ENCODE measurements around the gene GATB.

GATB gene, protein sequence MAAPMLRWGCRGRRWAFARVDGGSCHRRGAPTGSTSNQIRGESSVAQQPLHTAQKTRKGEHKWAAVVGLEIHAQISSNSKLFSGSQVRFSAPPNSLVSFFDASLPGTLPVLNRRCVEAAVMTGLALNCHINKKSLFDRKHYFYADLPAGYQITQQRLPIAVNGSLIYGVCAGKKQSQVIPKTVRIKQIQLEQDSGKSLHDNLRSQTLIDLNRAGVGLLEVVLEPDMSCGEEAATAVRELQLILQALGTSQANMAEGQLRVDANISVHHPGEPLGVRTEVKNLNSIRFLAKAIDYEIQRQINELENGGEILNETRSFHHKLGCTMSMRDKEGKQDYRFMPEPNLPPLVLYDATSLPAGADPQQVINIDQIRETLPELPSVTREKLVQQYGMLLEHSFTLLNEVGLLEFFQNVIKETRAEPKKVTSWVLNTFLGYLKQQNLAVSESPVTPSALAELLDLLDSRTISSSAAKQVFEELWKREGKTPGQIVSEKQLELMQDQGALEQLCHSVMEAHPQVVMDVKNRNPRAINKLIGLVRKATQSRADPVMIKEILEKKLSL

DNA sequence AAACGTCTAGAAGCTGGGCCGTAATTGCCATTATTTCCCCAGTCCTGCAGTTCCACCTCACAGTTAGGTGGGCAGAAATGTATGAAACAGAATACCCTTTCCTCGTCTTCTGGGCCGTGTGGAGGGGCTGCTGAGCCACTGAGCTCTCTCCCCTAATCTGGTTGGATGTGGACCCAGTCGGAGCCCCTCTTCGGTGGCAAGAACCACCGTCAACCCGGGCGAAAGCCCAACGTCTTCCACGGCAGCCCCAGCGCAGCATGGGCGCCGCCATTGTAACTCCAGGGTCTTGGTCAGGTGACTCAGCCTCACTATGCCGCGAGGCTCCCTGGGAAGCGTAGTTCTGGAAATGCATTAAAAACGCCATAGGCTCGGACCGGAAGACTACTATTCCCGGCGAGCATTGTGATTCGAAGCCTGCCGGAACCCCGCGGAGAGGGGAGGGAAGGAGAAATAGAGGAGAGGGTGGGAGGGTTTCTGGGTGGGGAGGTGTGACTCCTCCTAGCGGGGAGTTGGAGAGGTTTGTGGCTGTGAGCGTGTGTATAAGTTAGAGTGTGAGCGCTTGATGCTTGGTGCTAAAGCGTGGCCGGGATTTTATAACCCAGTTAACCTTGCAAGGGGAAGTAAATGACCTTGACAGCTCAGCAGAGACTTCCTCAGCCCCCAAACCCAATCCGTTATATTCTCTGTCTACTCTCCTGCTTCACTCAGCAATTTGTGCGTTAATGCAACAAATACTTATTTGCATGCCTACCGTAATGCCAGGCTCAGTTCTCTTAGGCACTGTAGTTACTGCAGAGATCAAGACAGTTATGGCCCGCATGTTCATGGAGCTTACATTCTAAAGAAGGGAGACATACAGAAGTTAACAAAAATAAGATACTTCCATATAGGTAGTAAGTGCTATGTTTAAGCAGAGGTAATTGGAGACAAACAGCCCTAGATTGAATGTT lies at the start of gene GATB:
Gene GATB (minus strand): TSS at position 296 of the 950 bp plus-strand sequence. CDS start 25 bp downstream, at position 271.
- DNase-seq: peak; percentile 98

DNA sequence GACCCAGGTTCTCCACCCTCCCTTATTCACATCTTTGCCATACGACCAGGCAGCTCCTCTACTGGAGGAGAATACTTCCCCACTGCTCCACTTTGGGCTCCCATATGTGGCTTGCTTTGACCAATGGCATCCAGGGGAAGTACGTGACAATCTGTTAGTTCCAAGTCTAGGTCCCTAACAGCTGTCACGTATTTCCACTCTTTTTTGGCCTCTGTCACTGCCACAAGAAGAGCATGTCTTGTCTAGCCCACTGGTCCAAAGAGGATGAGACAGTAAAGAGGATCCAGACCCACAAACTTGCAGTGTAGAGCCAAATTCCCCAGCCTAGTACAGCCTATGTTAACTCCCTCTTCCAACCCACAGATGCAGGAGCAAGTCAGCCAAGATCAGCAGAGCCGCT lies 49.7 kb upstream of the GATB start:
- no peak for DNase-seq

DNA sequence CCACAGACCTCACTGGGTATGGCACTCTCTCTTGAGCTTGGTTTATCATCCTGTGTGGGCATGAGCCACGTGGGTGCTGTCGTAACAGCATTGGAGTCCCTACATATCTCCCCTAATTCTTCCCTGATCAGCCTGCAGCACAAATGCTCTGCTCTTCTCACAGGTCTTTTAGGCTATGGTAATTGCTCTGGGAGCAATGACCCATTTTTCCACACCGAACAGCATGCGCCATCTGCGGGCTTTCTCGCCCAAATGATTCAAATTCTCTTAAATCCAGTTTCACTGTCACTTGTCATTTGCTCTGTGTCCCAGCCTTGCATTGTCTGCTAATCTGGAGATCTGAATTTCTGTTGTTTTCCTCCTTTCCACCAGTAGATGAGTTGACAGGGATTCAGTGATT lies 48.9 kb upstream of the GATB start:
- no peak for DNase-seq

DNA sequence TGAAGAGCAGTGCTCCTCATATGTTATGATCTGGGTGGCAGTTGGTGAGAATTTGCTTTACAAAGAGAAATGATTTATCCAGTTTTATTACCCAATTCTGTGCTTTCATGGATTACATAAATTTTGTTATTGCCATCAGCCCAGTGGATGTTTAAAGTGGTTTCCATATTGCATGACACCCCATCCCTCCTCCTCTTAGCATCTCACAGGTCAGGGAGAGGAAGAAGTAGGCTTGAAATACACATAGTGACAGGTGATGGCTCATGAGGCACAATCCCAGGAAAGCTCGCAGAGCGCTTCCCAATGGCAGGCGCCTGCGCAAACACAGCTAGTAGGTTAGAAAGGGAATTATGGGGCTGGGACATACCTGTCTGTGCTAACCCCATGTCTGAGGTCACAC lies 47.7 kb upstream of the GATB start:
- DNase-seq: no peak

DNA sequence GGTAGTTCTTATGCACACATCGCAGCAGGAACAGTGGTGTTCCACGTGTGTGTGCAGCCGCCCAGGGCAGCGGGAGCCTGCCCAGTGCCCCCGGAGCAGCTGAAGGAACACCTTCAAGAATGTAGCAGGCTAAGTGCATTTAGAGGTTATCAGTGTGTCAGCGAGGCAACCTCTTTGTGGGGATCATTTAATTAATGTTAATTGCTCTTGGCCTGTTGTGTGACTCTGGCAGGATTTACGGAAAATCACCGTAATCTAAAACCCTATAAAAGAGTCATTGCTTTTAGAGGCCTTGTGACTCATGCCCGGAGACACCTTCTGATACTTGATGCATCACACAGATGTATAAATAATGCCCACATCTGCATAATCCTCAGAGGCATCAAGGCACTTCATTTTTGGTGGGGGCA lies 47.3 kb upstream of the GATB start:
- no peak for DNase-seq

DNA sequence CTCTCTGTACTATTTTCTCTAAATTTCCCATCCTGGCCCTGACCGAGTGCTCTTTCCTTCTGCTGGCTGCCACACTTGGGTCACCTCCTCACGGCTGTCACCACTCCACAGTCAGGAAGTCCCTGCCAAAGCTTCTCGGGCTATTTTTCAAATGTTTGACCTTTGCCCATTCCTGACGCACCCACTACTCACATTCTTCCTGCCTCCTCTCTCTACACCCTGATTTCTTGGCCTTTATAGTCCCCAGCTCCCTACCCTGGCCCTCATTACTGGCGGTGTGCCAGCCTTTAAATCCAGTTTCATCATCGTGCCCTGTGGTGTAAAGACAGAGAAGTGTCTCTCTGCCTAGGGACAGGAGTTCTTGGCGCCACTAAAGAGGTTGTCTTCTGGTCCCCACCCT lies 46.4 kb upstream of the GATB start:
- DNase-seq: no peak

DNA sequence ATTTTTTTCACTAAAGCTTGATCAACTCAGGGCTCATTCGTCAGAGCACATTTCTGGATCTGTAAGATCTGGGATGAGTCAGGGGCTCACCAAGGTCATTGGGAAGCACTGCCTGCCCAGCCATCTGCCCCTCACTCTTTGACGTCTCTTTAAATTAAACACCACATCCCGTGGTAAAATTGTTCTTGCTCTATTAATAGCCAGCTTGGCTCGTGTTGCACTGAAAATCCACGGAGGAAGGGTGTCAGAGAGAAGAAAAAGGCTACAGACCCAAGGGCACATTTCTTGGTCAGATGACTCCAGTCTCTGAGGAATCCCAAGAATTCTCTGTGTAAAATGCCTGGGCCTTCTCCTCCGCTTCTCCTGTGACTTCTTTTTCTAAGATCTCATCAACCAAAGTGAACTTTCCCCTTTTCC lies 45.7 kb upstream of the GATB start:
- peak; percentile 79 for DNase-seq

DNA sequence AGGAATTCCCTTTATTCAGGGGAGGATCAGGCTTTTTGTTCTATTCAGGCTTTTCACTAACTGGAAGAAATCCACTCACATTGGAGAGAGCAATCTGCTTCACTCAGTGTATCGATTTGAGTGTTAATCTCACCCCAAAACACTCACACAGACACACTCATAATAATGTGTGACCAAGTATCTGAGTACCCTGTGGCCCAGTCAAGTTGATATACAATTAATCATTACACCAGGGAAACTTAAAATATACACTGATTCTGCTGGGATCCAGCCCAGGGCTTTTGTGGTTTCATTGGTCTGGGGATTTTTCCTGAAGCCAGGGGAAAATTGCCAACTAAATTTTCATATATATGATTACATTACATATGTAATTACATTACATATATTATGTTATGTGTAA lies 44.0 kb upstream of the GATB start:
- peak; percentile 57 for DNase-seq

DNA sequence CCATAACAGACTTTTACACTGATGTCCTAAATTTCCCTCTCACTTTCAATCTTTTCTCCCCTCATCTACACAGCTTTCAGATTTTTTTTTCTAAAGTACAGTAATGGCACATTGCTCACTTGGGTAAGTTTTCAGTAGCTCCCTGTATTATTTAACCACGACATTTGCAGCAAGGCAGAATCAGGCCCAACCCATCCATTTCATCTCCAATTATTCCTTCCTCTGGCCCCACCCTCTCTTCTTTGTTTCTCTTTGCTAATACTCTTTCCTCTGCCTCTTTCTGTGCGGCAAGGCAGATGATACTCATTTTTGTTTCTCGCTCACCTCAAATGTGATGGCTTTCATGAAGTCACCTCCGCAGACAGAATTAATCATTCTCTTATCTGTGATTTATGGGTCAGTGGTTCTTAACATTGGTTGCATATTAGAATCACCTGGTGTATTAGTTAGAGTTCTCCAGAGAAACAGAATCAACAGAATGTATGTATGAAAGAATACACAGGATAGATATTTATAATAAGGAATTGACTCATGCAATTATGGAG lies 43.4 kb upstream of the GATB start:
- DNase-seq: no peak

DNA sequence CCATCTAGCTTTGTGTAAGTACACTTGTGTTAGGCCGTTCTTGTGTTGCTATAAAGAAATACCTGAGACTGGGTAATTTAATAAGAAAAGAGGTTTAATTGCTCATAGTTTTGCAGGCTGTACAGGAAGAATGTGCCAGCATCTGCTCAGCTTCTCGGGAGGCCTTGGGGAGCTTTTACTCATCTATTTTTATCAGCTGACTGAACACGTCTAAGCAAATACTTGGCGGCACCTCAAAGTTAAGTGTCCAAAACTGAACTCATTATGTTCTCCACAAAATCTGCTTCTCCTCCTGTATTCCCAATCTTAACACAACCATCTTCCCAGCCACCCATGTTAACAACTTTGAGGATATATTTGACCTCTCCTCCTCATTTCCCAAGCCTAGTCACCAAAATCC lies 42.4 kb upstream of the GATB start:
- peak; percentile 7 for DNase-seq

DNA sequence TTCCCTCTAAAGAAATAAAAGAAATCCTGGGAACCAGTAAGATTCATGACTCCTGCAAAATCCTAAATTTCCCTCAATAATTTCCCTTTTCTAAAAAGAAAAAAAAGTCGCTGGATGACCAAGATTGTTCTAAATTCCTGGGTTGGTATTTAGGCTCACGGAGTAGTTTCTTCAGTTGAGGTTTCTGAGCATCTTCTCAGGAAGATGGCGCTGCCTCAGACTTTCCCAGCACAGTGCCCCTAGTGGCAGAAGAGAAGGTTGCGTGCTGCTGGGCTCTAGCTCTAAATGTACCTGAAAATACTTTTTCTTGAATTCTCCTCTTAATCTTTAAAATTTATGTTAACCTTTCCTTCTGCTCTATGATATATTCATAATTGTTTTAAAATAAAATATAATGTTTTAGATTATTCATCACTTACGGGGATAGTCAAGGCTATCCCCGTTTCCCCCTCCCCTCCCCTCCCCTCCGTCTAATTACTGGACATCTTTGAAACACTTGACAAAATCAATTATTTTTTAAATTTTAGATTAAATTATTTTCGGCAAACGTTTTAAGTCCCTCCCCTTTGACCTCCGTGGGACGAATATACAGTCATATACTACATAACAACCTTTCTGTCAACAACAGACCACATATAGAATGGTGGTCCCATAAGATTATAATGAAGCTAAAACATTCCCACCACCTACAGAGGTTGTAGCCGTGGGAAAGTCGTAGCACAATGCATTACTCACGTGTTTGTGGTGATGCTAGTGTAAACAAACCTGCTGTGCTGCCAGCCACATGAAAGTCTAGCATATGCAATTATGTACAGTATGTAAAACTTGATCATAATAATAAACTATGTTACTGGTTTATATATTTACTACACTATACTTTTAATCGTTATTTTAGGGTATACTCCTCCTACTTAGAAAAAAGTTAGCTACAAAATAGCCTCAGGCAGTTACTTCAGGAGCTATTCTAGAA lies 41.0 kb upstream of the GATB start:
- peak; percentile 11 for DNase-seq

DNA sequence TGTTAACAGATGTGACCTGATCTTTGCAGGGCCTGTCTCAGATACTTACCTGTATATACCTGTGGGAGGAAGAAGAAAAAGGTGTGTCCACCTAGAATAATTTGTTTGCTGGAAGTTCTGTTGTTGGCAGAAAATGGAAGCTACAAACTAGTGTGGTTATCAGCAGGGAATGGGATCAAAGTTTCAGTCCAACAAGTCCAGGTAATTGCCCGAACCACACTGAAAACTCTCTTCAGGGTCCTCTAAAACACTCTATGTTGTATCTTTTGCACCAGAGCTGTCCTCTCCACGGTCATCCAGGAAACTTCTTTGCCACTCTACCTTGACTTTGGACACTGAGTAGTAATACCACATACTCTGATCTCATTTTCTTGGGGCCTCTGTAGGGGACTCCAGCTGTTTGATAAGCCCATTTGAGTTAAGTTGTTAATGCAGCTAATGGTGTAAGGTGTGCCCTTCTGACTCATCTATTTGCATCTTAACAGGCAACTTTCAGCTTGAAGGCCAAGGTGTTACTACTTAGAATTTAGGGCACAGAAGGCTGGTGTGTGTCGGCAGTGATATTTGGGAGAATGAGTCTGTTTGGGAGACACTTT lies 38.7 kb upstream of the GATB start:
- DNase-seq: no peak

DNA sequence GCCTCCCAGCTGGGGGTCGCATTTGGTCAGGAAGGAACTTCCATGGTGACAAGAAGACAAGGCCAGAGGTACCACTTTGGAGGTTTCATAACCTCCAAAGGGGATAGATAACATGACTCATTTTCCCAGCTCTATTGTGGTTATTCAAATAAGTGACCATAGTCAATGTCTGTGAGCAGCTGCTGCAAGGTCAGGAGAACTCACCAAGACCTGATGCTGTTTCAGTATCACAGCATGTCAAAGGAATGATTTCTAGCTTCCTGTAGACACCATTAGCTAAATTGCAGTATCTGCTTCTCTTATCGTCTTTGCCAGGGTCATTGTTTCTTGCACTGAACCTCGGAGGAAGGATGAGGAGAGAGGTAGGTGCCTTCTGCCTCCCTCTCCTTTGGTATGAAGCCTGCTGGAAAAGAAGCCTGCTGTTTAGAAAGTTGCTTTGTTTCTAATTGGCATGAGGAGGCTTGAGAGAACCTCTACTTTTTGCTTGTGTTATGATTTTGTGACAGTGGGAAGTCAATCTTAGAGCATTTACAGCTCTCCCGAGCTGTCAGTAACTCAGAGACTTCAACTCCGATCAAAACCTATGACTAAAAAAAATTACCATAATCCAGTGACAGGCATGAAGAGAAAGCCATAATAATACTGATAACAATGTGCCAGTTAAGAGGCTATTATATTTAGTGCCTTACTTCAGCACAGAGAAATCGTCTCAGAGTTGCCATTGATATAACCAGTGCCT lies 38.0 kb upstream of the GATB start:
- no peak for DNase-seq

DNA sequence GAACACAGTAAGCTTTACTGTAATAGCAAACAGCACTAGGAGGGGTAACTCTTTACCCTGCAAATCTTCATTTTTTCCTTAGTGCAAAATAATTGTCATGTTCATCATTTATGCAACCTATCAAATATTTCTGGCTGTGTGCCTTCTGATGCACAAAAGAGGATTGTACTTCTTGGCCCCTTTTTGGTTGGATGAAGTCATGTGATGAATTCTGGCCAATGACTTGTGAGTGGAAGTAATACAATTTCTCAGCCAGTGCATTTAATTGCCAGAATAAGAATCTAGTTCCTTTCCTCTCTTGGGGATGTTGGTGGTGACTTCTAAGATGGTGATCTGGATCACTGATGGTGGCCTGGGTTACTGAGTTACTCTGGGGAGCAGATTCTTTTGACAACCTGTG lies 37.0 kb upstream of the GATB start:
- DNase-seq: no peak

DNA sequence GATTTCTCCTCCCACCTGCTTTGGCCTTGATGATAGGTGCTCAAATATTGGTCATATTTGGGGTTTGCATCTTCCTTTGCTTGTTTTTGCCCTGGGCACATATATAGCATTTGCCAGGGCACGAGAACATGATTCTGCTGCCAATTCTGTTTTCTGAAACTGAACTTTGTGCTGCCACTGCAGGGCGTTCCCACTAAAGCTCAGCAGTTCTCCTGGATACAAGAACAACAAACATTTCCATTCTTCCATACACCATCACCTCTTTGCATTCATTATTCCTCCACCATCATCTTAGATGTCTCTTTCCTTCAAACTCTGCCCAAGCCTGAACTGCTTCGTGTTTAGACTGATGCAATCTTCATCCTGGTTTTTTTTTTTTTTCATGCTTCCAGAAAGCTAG lies 36.3 kb upstream of the GATB start:
- no peak for DNase-seq

DNA sequence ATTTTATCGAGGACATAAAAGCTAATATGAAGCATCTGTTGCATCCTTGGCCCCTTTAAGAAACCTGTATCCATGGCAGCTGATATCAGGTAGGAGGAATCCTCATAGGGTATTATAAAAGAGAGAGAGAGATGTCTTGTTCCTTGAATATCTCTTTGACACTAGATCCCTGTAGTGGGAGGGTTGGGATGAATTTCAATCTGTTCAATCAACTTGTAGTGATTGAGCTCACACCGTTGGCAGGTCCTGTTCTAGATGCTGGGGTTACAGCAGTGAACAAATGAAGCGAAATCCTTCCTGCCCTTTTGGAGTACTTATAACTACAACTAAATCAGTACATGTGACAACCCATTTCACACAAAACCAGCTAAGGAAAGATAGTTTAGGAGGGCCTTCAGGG lies 35.3 kb upstream of the GATB start:
- no peak for DNase-seq

DNA sequence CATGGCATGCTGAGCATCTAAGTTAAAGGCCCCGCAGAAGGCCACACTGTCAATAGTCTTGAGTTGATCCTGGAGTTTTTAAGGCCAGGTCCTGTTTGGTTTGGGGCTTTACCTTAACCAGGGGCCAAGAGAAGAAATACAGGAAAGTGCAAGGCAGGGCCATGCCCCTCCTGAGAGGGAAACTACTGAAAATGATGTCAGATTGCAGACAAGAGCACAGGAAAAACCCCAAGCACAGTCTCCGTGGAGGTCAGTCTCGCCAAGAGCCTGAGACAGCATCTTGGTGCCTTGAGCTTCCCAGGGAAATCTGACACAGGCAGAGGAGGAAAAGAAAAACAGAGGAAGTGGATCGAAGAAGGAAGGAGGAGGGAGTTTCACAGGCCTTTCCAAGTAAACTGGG lies 32.2 kb upstream of the GATB start:
- DNase-seq: no peak

DNA sequence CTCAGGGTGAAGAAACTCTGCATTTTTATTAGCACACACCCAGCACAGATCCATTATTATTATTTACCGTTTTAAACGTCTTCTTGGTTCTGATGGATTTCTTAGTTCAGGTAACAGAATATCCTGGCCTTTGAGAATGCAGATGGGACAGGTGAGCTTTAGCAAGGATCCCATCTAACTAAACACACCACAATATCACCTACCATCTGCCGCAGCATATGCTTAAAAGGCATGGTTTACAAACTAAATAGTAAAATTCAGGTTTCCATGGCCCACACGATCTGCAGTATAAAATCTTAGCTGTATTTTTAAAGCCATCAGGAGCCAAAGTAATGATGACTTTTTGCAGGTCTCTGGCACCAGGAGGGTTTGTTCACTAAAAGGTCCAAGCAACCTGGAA lies 31.7 kb upstream of the GATB start:
- DNase-seq: no peak

DNA sequence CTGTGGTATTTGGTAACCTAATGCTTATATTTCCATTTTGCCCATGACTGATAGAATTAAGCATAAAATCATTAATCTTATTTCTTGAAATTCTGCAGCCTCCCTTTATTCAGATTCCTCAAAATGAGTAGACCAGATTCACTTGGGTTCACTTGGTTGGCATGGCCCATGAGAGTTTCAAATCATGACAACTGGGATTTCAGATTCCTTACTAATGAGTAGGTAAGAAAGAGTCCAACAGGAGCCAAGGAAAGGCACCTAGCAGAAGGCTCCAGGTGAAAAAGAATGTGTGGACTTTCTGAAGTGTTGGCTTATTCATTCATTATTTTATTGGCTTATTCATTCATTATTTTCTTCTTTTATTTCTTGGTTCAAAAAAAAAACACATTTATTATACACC lies 27.2 kb upstream of the GATB start:
- DNase-seq: no peak

DNA sequence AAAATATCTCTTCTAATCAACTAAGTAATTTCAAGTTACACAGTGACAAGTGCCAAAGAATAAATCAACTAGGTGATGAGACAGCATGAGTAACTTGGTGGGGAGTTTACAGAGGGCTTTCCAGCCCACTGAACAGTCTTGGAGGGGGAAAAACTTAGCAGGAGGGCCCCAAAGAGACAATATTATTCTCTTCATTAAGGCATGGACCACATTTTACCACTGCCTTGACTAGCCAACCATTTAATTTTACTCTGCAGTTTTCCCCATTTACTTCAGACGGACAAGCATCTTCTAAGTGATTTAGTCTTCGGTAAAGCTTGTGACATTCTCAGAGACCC lies 25.3 kb upstream of the GATB start:
- DNase-seq: no peak

DNA sequence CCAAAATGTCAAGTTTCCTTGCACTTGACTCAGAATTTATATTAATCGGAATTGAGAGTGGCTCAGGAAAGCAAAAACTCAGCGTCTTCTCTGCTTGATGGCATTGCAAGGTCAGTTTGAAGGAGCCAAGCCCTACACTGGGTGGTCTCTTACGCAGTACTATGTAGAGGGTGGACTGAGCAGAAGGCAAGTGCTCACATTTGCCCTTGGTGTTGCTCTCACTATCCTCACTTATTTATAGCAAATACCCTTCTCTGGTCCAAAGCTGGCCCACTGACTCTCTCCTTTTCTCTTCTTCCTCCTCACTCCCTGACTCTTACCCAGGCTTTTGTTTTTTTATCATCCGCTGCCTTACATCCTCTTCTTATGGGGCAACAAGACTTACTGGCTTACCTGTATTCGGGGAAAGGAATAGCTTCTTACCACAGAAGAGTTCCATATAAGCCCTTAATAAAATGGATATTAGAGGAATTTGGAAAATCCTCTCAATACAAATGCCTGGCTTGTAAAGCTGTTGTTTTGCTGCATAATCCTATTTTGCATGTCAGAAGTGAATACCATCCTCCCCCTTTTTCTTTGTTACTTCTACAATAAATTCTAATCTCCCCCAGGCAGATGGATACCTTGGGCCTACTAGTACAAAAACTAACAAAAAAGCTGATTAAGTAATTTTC lies 24.8 kb upstream of the GATB start:
- no peak for DNase-seq

All from fibroblast of upper back skin (primary cell).